CD4-positive, alpha-beta T cell treated with Interleukin-4 for 4 hours (primary cell): Measurements from ENCODE around the gene CWF19L1.

ENCODE experiments used
- DNase-seq: peaks from one replicate; pipeline ENCODE4 v3.0.0-alpha.2; 2020

Gene CWF19L1

DNA sequence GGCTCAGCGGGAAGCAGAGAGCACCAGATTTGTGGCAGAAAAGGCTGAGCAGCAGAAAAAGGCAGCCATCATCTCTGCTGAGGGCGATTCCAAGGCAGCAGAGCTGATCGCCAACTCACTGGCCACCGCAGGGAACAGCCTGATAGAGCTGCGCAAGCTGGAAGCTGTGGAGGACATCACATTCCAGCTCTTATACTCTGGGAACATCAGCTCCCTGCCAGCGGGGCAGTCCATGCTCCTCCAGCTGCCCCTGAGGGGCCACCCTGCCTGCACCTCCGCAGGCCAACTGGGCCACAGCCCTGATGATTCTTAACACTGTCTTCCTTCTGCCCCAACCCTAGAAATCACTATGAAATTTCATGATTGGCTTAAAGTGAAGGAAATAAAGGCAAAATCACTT is 18.6 kb downstream of the CWF19L1 start:
- no peak for DNase-seq

DNA sequence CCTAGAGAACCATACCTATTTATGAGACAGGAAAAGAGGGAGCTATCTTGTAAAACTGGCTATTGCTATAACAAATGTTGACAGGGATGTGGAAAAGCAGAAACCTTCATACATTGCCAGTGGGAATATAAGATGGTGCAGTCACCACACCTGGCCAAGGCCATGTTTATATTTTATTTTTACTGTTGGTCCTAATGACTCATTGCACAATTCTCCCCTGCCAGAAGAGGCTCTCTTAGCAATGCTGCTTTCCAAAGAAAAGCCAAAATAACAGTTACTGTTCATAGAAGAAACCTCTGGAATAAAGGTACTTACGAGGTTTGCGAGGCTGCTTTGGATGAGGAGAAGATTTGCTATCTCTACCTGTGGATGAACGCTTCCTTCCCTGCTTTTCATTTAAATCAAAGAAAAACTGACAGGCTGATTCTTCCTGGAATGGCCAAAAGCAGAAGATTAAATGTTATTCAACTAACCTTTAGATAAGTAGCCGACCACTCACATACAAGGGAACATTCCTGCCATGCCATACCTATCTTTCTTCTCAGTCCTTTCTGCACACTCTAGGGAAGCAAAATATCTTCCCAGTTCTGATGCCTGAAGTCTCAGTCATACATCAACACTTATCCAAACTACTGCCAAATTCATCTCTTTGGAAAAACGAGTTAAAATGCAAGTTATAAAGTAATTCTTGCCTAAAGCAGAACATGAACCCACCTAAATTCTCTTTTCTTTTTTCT is 21.8 kb downstream of the CWF19L1 start:
- DNase-seq = no peak

DNA sequence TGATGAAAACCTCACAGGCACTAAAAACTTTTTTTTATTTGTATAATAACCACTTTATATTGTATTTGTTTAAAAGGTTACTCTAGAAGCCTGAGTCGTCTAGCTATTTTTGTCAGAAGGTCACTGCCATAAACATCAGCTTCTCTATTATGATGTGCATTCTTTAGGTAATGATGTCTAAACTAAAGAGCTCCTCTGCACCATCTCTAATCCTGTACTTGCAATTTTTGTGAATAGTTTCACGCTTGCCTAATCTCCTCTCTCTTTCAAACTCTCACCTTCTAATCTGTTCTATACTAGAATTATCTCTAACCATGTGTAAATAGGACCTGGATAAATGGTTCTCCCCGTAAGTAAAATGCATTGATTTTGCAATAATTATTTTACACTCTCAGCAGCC is 27.6 kb downstream of the CWF19L1 start:
- DNase-seq = no peak

DNA sequence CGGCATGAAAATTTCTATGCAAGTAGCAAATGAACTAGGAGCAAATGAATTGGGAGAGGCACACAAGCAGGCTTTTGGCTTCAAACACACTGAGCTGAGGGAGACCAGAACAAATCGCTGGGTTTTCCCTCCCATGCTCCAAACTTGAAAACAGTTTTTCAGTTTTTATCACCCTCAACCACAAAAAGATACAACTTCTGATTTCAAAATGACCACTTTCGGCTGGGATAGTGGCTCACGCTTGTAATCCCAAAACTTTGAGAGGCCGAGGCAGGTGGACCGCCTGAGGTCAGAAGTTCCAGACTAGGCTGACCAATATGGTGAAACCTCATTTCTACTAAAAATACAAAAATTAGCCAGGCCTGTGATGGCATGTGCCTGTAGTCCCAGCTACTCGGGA is 29.0 kb downstream of the CWF19L1 start:
- DNase-seq = no peak

GRCh38 chr10:100232101-100232500 is 35.3 kb downstream of the CWF19L1 start:
- no peak for DNase-seq

DNA sequence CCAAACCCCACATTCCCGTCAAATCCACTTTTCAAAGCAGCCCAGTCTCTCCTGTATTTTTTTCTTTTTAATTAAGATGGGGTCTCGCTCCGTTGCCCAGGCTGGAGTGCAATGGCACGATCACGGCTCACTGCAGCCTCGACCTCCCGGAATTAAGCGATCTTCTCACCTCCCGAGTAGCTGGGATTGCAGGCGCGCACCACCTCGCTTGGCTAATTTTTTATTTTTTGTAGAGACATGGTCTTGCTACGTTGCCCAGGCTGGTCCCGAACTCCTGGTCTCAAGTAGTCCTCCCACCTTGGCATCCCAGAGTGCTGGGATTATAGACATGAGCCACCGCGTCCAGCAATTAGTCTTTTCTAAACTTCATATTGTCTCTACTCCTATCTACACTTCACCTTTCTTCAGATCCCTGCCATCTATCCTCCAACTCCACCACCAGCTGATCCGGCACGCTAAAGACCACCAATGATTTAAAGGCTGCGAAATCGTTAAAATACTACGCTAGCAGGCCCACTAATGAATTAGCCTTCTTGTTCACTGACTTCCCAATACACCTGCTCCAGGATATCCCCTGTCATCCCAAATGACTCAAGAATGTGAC is 37.5 kb downstream of the CWF19L1 start:
- DNase-seq = no peak

DNA sequence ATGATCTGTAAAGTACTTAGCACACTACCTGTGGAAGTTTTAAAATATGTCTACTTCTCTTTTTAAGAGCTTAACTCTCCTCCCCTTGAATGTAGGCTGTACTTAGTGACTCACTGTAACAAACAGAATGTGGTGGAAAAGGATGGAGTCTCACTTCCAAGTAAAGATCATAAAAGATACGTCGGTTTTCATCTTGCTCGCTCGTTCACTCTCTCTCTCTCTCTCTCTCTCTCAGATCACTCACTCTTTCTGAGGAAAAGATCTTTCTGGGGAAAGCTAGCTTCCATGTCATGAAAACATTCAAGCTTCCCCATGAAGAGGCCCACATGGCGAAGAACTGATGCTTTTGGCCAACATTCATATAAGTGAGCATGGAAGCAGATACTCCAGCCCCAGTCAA is 43.6 kb downstream of the CWF19L1 start:
- no peak for DNase-seq

- no peak for DNase-seq
These were observed 44.9 kb downstream of the CWF19L1 start for GRCh38 chr10:100222529-100222928.

DNA sequence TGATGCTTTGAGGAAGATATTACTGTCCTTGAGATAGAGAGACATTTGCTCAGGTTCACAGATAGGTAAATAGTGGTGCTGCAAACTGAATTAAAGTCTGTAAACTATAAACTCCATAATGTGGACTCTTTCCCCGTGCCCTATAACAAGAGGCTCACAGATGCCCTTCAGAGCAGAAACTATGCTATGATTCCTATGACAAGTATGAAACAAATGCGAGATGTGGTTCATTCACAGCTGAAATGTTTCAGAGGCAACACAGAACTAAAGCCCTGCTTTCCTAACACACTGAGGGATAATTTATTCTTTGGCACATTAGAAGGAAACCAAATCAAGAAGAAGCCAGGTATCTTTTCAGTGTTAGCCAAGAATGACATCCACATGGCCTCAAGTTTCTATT is 51.4 kb downstream of the CWF19L1 start:
- no peak for DNase-seq

DNA sequence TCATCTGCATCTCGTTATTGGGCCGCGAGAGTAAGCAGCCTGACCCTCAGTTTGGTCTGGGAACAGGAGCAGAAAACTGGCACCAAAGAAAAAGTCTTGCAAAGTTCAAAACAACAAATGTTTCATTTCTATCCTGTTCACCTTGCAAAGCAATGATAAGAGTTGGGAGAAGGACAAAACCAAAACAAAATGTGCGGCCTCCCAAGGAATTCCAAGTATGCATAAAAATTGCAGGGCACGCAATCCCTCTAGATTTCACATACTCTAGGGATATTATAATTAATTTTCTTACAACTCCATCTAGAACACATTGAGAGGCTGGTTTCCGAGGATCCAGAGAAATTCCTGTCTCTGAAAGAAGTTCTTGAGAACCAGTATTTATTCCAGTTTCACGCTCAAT is 58.1 kb downstream of the CWF19L1 start:
- DNase-seq = no peak

DNA sequence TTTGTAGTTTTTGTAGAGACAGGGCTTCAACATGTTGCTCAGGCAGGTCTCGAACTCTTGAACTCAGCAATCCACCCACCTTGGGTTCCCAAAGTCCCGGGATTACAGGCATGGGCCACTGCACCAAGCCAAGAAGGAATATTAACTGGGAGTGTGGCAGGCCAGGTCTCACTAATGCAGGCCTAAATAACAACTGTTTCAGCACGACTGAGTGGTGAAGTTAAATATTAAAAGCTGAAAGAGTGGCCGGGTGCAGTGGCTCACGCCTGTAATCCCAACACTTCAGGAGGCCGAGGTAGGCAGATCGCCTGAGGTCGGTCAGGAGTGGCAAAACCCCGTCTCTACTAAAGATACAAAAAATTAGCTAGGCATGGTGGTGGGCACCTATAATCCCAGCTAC is 59.2 kb downstream of the CWF19L1 start:
- DNase-seq = no peak

- DNase-seq = peak; percentile 19
These were observed 63.1 kb downstream of the CWF19L1 start for GRCh38 chr10:100204370-100204769.

DNA sequence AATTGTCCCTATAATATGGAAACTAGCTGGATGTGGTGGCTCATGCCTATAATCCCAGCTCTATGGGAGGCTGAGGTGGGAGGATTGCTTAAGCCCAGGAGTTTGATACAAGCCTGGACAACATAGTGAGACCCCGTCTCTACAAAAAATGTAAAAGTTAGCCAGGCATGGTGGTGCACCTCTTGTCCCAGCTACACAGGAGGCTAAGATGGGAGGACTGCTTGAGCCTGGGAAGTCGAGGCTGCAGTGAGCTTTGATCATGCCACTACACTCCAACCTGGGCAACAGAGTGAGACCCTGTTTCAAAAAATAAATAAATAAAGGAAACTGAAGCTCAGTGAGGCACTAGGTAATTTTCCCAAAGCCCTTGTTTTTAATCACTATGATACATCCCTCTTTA is 65.9 kb downstream of the CWF19L1 start:
- DNase-seq = no peak

DNA sequence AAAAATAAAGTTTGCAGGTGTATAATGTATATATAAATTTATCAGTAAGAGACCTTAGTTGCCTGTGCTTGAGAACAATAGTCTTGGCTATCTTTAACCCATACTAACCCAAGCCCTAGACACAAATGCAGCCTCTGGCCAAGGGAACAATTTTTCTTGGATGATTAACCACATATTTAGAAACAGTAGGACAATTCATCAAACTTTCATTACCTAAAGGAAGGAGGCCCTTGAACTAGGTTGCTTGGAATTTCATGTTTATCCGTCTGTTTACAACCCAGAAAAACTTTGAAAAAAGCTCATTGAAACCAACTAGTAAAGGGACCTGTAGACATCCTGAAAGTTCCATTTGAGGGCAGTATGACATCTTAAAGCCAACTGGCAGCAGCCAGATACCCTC is 72.7 kb downstream of the CWF19L1 start:
- DNase-seq = no peak

DNA sequence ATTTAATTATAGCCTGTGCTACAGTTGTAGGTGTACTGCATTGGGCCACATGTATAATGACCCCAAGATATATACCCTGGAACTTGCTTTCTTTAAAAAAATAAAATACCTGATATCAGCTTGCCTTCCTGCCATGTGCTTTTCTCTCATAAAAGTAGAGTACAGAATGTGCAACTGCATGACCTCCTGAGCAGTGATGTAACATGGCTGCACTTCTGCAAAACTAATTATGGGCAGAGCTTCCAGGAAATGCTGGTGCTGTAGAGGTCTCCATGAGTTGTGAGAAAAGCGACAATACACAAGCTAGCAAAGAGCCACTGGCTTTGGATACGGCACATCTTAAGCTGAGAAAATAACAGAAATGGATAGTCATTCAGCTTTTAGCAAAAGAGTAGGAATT is 75.1 kb downstream of the CWF19L1 start:
- no peak for DNase-seq

- DNase-seq = no peak
These were observed 80.9 kb downstream of the CWF19L1 start for GRCh38 chr10:100186253-100187212.

GRCh38 chr10:100185364-100186252 is 81.8 kb downstream of the CWF19L1 start, which contains the start of gene ERLIN1:
Gene ERLIN1, minus strand, starts transcription at chr10:100186029. Its CDS starts 403 bp downstream, at chr10:100185626.
- DNase-seq = peak; percentile 90

DNA sequence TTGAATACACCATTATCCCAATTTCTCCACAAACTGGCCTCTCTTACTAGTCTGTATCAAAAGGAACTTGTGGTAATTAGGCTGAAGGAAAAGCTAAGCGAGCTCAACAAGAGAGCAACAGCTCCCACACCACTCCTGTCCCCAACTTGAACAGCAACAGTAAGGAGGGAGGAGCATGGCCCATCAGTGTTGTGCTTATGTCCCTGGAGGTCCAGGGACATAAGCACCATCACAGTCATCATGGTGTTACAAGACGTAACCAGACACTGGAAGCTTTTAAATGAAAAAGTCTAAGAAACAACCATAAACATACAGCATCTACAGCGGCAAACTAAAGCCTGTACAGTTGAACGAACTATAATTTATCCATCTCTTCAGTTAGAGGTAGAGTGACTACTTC is 82.6 kb downstream of the CWF19L1 start:
- no peak for DNase-seq

DNA sequence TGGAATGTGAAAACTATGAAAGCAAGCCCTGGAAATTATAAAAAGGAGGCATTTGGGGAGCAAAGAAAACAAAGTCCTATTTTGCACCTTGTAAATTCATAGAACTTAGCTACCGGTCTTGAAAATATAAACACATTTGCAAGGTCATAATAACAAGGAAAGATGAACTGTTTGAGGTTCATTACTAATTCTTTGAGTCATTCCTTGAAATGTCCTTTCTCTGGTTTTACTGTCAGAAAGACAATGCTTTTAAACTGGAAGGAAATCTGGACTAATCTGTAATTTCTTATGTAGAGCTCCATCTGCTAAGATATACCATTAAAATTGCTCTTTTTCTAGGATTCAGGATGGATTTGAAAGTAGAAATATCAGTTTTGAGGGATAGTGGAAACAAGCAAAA is 83.0 kb downstream of the CWF19L1 start:
- DNase-seq = no peak

DNA sequence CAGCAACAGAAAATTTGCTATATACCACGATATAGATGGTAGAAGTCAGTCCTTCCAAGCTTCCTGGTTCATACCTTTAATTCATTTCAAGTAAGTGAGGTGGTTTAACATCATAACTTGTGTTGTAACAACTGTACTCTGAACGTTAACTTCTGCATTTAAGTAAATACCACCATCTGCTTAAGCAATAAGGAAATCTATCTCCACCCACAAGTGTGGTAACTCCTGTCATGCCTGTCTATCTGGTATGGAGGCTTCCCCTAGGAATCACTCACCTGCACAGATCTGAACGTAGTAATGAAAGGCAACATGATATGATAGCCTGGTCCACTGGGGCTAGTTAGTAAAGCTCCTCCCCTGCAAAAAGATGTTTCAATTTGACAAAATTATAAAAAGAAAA is 84.0 kb downstream of the CWF19L1 start:
- DNase-seq = no peak

DNA sequence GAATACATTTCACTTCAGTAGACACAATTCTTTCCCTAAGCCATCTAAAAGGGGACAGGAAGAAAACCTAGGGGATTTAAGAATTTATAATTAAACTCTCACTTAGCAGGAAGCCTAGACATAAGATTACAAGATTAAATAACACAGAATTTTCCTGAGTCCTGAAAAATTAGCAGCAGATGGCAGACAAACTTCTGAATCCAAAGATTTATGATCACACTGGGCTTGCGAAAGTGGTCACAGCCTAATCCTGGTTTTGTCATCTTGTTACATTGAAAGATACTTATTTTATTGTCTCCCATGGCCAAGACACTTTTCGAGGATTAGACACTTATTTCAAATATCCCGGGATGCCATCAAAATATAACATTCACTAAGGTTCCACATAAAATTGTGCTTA is 84.5 kb downstream of the CWF19L1 start:
- DNase-seq = no peak
